Fibroblast of skin of abdomen (primary cell): ENCODE data around the gene NTM.
"Not testable (repeated sequence)": the region's sequence is repeated elsewhere in the genome, so short reads cannot be mapped to it uniquely, and the experiment has no call there.

Experiments
- DNase-seq: peaks from one replicate; pipeline ENCODE4 v3.0.0-alpha.2; 2013

The NTM gene

DNA sequence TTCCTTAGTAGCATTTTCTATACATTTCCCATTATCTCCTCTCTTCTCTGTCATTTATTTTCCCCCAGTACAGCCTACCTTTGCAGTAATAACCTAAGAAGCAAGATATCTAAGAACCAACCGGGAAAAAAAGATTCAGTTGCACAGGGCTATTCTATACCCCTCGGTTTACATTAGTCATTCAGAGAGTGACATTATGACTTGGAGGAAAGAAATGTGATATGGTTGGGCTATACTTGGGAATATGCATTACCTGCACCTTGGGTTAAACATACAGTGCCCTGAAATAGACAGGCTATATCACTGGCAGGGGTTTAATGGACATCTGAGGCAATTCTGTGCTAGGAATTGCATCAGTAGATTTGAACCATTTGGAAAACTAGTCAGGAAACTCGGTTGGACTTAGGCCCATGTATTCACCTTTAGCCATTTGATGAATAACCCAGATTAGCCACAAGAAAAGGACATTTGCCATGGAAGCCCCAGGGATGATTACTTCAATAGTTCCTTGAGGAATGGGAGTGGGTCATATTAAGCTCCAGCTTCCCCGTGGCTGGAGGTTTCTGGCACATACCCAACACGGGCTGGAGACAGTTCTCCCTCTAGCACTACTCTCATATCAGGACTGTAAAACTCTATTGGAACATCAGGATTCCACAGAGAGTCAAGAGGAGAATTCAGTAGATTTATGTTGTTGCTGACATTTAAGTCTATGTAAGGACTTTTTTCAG is 973.2 kb downstream of the NTM start:
- DNase-seq: peak; percentile 69

- no peak for DNase-seq
Measured at GRCh38 chr11:132346558-132347148, 976.2 kb downstream of the NTM start.

GRCh38 chr11:132347156-132348090 is 977.0 kb downstream of the NTM start:
- no peak for DNase-seq

- peak; percentile 23 for DNase-seq
Measured at GRCh38 chr11:132349811-132350733, 979.7 kb downstream of the NTM start.

- DNase-seq: no peak
Measured at GRCh38 chr11:132351050-132351449, 980.6 kb downstream of the NTM start.

DNA sequence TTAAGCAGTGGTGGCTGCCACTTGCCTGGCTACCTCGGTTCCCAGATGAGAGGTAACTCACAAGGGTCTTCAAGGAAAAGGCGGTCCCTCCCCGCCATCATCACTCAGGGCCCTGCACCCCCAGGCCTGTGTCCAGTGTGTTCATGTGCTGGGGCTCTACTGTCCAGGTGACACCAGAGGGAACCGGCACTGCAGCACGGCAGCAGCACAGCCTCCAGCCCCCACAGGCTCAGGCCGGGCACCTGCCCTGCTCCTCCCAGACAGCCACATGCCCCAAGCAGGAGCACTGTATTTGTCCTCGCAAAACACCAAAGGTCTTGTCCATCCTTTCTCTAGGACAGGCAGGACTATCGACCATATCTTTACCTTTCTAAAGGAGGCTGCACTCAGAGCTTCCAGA is 982.1 kb downstream of the NTM start:
- DNase-seq: no peak

GRCh38 chr11:132353255-132353654 is 982.8 kb downstream of the NTM start:
- DNase-seq: no peak

- DNase-seq: no peak
Measured at GRCh38 chr11:132357811-132358572, 987.6 kb downstream of the NTM start.

GRCh38 chr11:132358573-132358953 is 988.1 kb downstream of the NTM start:
- no peak for DNase-seq

DNA sequence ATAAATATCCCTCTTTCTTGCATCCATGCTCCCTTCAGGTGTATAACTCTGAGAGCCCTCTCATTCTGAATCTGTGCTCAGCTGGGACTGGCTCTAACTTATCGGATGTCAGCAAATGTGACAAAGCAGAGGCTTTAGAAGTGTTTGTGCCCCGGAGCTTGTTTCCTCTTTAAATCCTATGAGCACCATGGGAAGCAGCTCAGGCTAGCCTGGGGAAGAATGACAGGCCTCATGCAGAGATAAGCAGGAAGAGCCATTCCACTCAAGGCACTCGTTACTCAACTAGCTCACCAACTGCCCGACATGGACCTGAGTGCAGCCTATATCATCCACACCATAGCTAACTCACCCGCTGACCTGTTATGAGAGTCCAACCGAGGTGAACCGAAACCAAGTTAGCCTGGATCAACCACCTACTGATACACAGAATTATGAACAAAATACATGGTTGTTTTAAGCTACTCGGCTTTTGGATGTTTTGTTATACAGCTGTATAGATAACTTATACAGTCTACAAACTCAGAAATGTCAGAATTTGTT is 990.7 kb downstream of the NTM start:
- DNase-seq: no peak

DNA sequence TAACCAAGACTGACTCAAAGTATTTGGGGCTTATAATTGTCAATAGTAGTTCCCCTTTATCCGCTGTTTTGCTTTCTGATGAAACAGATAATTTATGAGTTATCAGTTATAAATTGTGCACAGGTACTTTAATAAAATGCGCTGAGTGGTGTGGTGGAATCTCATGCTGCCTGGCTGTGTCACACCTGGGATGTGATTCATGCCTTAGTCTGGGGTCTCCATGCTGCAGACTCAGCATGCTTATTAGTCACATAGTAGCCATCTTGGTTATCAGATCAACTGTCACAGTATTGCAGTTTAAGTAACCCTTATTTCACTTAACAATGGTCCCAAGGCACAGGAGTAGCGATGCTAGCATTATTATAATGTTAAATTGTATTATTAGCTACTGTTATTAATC is 995.2 kb downstream of the NTM start:
- no peak for DNase-seq

- DNase-seq: no peak
Measured at GRCh38 chr11:132367293-132367692, 996.9 kb downstream of the NTM start.

- not testable (repeated sequence) for DNase-seq
Measured at GRCh38 chr11:132370114-132370513, 999.7 kb downstream of the NTM start.

- DNase-seq: no peak
Measured at GRCh38 chr11:132373405-132374143, 1003.2 kb downstream of the NTM start.

- no peak for DNase-seq
Measured at GRCh38 chr11:132379540-132379939, 1009.1 kb downstream of the NTM start.
